GM12878 (cell line): ENCODE results near the gene OTX2. TPM values are rescaled to one million over a fixed set of nuclear protein-coding genes. Genes with fewer than 3 reads are reported as not detected.

ENCODE experiments used
- ATAC-seq: fragments of 200-7000 bp; cut with Tn5 transposase; 3 replicates; pipeline ENCODE4 v1.9.1; 2020; ENCODE audit warnings: mild to moderate bottlenecking, moderate library complexity
- BruUV-seq: library from RNA; stranded (reverse); fragments of 400-500 nt; replicated peaks from 2 replicates; lab custom pipeline; 2021; lab: Mats Ljungman, UMichigan
- CTCF ChIA-PET: fragments of 300-600 bp; sonication (Branson Sonifier 250); formaldehyde crosslinking; extraction: SDS; loops from one replicate; lab custom pipeline; 2021; ENCODE audit warnings: inconsistent platforms; lab: Yijun Ruan, JAX
- POLR2A ChIA-PET: fragments of 350-600 bp; formaldehyde crosslinking; extraction: SDS; loops from one replicate; lab custom pipeline; 2021; ENCODE audit warnings: inconsistent platforms; lab: Charles Lee
- RAD21 ChIA-PET: fragments of 300-600 bp; sonication (Branson Sonifier 250); formaldehyde crosslinking; loops from one replicate; lab custom pipeline; 2023; ENCODE audit warnings: antibody characterized with exemption; ENCODE audit not compliant: unreplicated experiment; lab: Charles Lee
- SMC1A ChIA-PET: fragments of 300-600 bp; sonication (Branson Sonifier 250); formaldehyde crosslinking; loops from one replicate; lab custom pipeline; 2023; ENCODE audit not compliant: unreplicated experiment, uncharacterized antibody; lab: Charles Lee
- DNase-seq: peaks from one replicate; pipeline ENCODE4 v3.0.0-alpha.2; 2011; ENCODE audit warnings: low read depth, low spot score
- FAIRE-seq: peaks from 3 replicates; lab custom pipeline; 2011; peaks lifted over from hg19 to GRCh38; lab: Jason Lieb, UNC
- H2AFZ ChIP-seq: 2 replicates; pipeline ENCODE4 v1.6.0; 2011; ENCODE audit warnings: low read depth, low read length, control low read depth; ENCODE audit not compliant: control insufficient read depth
- H3K27ac ChIP-seq: 2 replicates; pipeline ENCODE4 v1.5.1; 2011; ENCODE audit warnings: control low read depth; ENCODE audit not compliant: control insufficient read depth, insufficient read depth
- H3K27me3 ChIP-seq, 2 experiments: replicated peaks in 1 of 2; 2 replicates each; pipeline versions ENCODE4 v1.6.0 to v1.6.1; 2011; ENCODE audit warnings: low read length in 1 of 2; ENCODE audit not compliant: control insufficient read depth in 2 of 2, insufficient read depth in 2 of 2
- H3K36me3 ChIP-seq, 2 experiments: 2 replicates each; pipeline ENCODE4 v1.5.1; 2011; ENCODE audit warnings: low read length in 1 of 2; ENCODE audit not compliant: control insufficient read depth in 2 of 2, insufficient read depth in 2 of 2
- H3K4me1 ChIP-seq: 2 replicates; pipeline ENCODE4 v1.6.1; 2011; ENCODE audit warnings: mild to moderate bottlenecking, low read length, moderate library complexity, mixed read lengths; ENCODE audit not compliant: control insufficient read depth, insufficient read depth
- H3K4me2 ChIP-seq: 2 replicates; pipeline ENCODE4 v1.6.0; 2011; ENCODE audit warnings: control low read depth; ENCODE audit not compliant: control insufficient read depth, insufficient read depth
- H3K4me3 ChIP-seq: fragments of 200-600 bp; sonication (generic); 2 replicates; pipeline ENCODE4 v1.5.1; 2016
- H3K79me2 ChIP-seq: 2 replicates; pipeline ENCODE4 v1.6.0; 2011; ENCODE audit warnings: low read length; ENCODE audit not compliant: control insufficient read depth, insufficient read depth
- H3K9ac ChIP-seq: 2 replicates; pipeline ENCODE4 v1.8.0; 2011; ENCODE audit warnings: low read length, control low read depth, mixed read lengths; ENCODE audit not compliant: control insufficient read depth, insufficient read depth
- H3K9me3 ChIP-seq: replicated peaks from 3 replicates; pipeline ENCODE4 v1.5.1; 2011; ENCODE audit warnings: mild to moderate bottlenecking, low read length; ENCODE audit not compliant: control insufficient read depth, insufficient read depth
- H4K20me1 ChIP-seq: 2 replicates; pipeline ENCODE4 v1.6.0; 2011; ENCODE audit not compliant: control insufficient read depth, insufficient read depth
- CBX3 ChIP-seq: fragments of 200-600 bp; sonication (generic); IDR thresholded peaks from 2 replicates; pipeline ENCODE4 v1.6.1; 2016; ENCODE audit warnings: low read depth, borderline replicate concordance
- CEBPB ChIP-seq, 2 experiments: fragments of 150-350 bp in 1 of 2; IDR thresholded peaks; 2 replicates each; pipeline ENCODE4 v1.6.1; 2012 to 2014; ENCODE audit warnings: low read depth in 2 of 2, low read length in 2 of 2, borderline replicate concordance in 1 of 2, inconsistent platforms in 1 of 2
- ESRRA ChIP-seq: IDR thresholded peaks from 2 replicates; pipeline ENCODE4 v1.6.1; 2012; ENCODE audit warnings: mild to moderate bottlenecking, low read length, improper control_type of control experiment
- RAD21 ChIP-seq: IDR thresholded peaks from 2 replicates; pipeline ENCODE4 v1.6.1; 2011; ENCODE audit warnings: mild to moderate bottlenecking, low read depth, low read length, moderate library complexity; ENCODE audit not compliant: insufficient read depth
- WGBS: methylation state at CpG from one replicate; pipeline ENCODE4 v1.1.6; 2016; ENCODE audit warnings: low lambda C conversion rate; ENCODE audit not compliant: insufficient replicate concordance, insufficient coverage; ENCODE audit errors: missing lambda C conversion rate; 5-methylcytosine and 5-hydroxymethylcytosine counted together
- in situ Hi-C: fragments of 300-500 bp; cut with MboI; formaldehyde crosslinking; loops from 9 replicates; pipeline ENCODE4 v1.14.3; 2018; ENCODE audit warnings: mixed read lengths
- intact Hi-C: fragments of 100-400 bp; cut with micrococcal nuclease; formaldehyde crosslinking; loops from one replicate; pipeline ENCODE4 v1.14.2; 2022; ENCODE audit not compliant: unreplicated experiment
- polyA plus RNA-seq, 11 experiments: library from polyadenylated mRNA; depleted of rRNA in 4 of 11; unstranded in 6 of 11; stranded (reverse) in 5 of 11; fragments of >200 nt; fragmentation: Nextera tagmentation in 4 of 11; fragmentation: Illumina TruSeq in 1 of 11; extraction: Ambion mirVana in 4 of 11; extraction: Trizol in 1 of 11; gene quantifications; 1 replicate in 1 of 11; 2 replicates in 10 of 11; pipeline versions ENCODE4 v1.2.1 to v1.2.3, GENCODE V29; 2011 to 2016; ENCODE audit warnings: inconsistent platforms in 2 of 11, missing spikeins in 2 of 11, low read depth in 1 of 11
- total RNA-seq, 4 experiments: library from RNA; depleted of rRNA in 3 of 4; stranded (reverse); fragments of >200 nt in 3 of 4; fragmentation: Illumina TruSeq in 1 of 4; extraction: Trizol in 1 of 4; gene quantifications; 2 replicates each; pipeline versions ENCODE4 v1.2.1 to v1.2.3, GENCODE V29; 2013 to 2021
- TF ChIP-seq, protein P1 (sequence below): fragments of 450-650 bp; IDR thresholded peaks from 2 replicates; pipeline ENCODE4 v1.6.1; 2017; ENCODE audit warnings: mild to moderate bottlenecking, low read depth, inconsistent platforms; ENCODE audit not compliant: poor library complexity, severe bottlenecking

OTX2 gene
- total and polyA plus RNA-seq, 10 of the 15 experiments (the other 5 are each of a cell fraction or from before 2014, with no cell fraction given) = not detected

DNA sequence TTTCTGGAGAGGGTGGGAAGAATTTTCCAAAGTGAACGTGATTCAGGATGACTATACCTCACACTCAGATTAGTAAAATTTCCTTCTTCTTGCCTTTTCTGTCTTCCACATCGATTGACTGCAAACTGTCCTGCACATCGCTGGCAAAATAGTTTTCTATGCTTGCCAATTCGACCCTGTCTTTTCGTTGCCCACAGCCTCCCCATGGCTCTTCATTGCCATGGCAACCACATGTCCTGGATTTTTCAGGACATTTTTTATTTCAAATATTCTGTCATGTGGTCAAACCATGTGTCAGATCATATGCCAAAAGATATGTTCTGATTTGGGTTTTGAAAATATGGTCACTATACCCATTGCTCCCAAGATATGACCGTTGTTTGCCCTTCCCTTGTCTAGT lies 46.9 kb upstream of the OTX2 start:
- no peak overlapping the region for H2AFZ ChIP-seq
- BruUV-seq = no TSS peak
- no peaks in the 10 kb centered on the region for H4K20me1 ChIP-seq
- FAIRE-seq (no peak), DNase-seq (no peak), ATAC-seq (no peak)
- no peaks in the 10 kb centered on the region for H3K9me3 ChIP-seq
- no peak overlapping the region for H3K4me2 ChIP-seq
- no peaks in the 10 kb centered on the region for H3K4me1 ChIP-seq
- RAD21 ChIA-PET = no interaction called here
- peaks cover 2 to 3% of the 10 kb centered on the region in 2 experiments for H3K27me3 ChIP-seq
- TF ChIP-seq ESRRA (no peak), CEBPB (IDR thresholded peaks at IDR 0.05; ENCODE audit: borderline replicate concordance in 1 of 2, low read depth in 2 of 2, low read length in 2 of 2) (no peak), CBX3 (no peak), RAD21 (no peak)
- TF ChIP-seq, protein P1, sequence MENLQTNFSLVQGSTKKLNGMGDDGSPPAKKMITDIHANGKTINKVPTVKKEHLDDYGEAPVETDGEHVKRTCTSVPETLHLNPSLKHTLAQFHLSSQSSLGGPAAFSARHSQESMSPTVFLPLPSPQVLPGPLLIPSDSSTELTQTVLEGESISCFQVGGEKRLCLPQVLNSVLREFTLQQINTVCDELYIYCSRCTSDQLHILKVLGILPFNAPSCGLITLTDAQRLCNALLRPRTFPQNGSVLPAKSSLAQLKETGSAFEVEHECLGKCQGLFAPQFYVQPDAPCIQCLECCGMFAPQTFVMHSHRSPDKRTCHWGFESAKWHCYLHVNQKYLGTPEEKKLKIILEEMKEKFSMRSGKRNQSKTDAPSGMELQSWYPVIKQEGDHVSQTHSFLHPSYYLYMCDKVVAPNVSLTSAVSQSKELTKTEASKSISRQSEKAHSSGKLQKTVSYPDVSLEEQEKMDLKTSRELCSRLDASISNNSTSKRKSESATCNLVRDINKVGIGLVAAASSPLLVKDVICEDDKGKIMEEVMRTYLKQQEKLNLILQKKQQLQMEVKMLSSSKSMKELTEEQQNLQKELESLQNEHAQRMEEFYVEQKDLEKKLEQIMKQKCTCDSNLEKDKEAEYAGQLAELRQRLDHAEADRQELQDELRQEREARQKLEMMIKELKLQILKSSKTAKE = no peak
- CTCF ChIA-PET = no interaction called here
- SMC1A ChIA-PET = no interaction called here
- H3K79me2 ChIP-seq = no peaks in the 10 kb centered on the region
- no peak overlapping the region for H3K4me3 ChIP-seq
- no peak overlapping the region for H3K9ac ChIP-seq
- H3K27ac ChIP-seq = no peak overlapping the region
- intact Hi-C loops = no loop called here
- 12% methylated on average over 6 of the region's 6 CpGs for WGBS
- H3K36me3 ChIP-seq = no peaks in the 10 kb centered on the region
- in situ Hi-C loops = no loop called here
- POLR2A ChIA-PET = no interaction called here
